WTC11 (cell line): ENCODE measurements around the gene NEDD8. TPM values are rescaled to one million over a fixed set of nuclear protein-coding genes. Genes with fewer than 3 reads are reported as not detected.

Experiments used
- ATAC-seq: fragments of 200-7000 bp; cut with Tn5 transposase; 2 replicates; pipeline ENCODE4 v1.10.0; 2021; ENCODE audit warnings: mild to moderate bottlenecking, moderate library complexity
- CTCF ChIA-PET: fragments of 300-600 bp; sonication (Branson Sonifier 250); formaldehyde crosslinking; loops from one replicate; lab custom pipeline; 2021; ENCODE audit warnings: antibody characterized with exemption; lab: Charles Lee
- POLR2A ChIA-PET: fragments of 350-600 bp; sonication (Branson Sonifier 250); formaldehyde crosslinking; loops from one replicate; lab custom pipeline; 2021; ENCODE audit warnings: antibody characterized with exemption; lab: Charles Lee
- DNase-seq: peaks from one replicate; pipeline ENCODE4 v3.0.0; 2021; ENCODE audit warnings: low spot score
- H3K27ac Mint-ChIP-seq: 2 replicates; pipeline ENCODE4 v1.8.0; 2021; ENCODE audit warnings: mixed read lengths
- H3K27me3 Mint-ChIP-seq: 2 replicates; pipeline ENCODE4 v1.8.0; 2021; ENCODE audit warnings: low read depth, mild to moderate bottlenecking, moderate library complexity, mixed read lengths
- H3K36me3 Mint-ChIP-seq: 2 replicates; pipeline ENCODE4 v1.8.0; 2021; ENCODE audit warnings: mixed read lengths
- H3K4me1 Mint-ChIP-seq: 2 replicates; pipeline ENCODE4 v1.8.0; 2022; ENCODE audit warnings: mixed read lengths
- H3K4me3 Mint-ChIP-seq: 2 replicates; pipeline ENCODE4 v1.8.0; 2021; ENCODE audit warnings: mild to moderate bottlenecking, moderate library complexity, mixed read lengths
- H3K9me3 Mint-ChIP-seq: 2 replicates; pipeline ENCODE4 v1.8.0; 2021; ENCODE audit warnings: mixed read lengths
- E2F1 ChIP-seq: sonication (generic); formaldehyde crosslinking; IDR thresholded peaks from 2 replicates; pipeline ENCODE4 v1.8.0; 2022; ENCODE audit warnings: mild to moderate bottlenecking, missing genetic modification reagents
- JUN ChIP-seq: sonication (generic); formaldehyde crosslinking; IDR thresholded peaks from 2 replicates; pipeline ENCODE4 v1.8.0; 2023; ENCODE audit warnings: mild to moderate bottlenecking, missing genetic modification reagents
- MAX ChIP-seq: sonication (generic); formaldehyde crosslinking; IDR thresholded peaks from 2 replicates; pipeline ENCODE4 v1.8.0; 2022; ENCODE audit warnings: mild to moderate bottlenecking, missing genetic modification reagents
- PRRX2 ChIP-seq: fragments of 250-450 bp; sonication (Bioruptor Pico); IDR thresholded peaks from 2 replicates; pipeline ENCODE4 v1.8.0; 2021; ENCODE audit warnings: mild to moderate bottlenecking
- RELA ChIP-seq: sonication (generic); formaldehyde crosslinking; IDR thresholded peaks from 2 replicates; pipeline ENCODE4 v1.8.1; 2022; ENCODE audit warnings: missing genetic modification reagents, mild to moderate bottlenecking, borderline replicate concordance
- RORB ChIP-seq: fragments of 250-450 bp; sonication (Bioruptor Pico); IDR thresholded peaks from 2 replicates; pipeline ENCODE4 v1.9.0; 2021; ENCODE audit warnings: mild to moderate bottlenecking
- TEAD1 ChIP-seq: sonication (generic); formaldehyde crosslinking; IDR thresholded peaks from 2 replicates; pipeline ENCODE4 v1.8.0; 2022; ENCODE audit warnings: mild to moderate bottlenecking, missing genetic modification reagents
- USF1 ChIP-seq: sonication (generic); formaldehyde crosslinking; IDR thresholded peaks from 2 replicates; pipeline ENCODE4 v1.8.0; 2022; ENCODE audit warnings: mild to moderate bottlenecking, missing genetic modification reagents
- USF2 ChIP-seq: sonication (generic); formaldehyde crosslinking; IDR thresholded peaks from 2 replicates; pipeline ENCODE4 v1.8.1; 2023; ENCODE audit warnings: mild to moderate bottlenecking, missing genetic modification reagents, moderate library complexity
- ZNF232 ChIP-seq: sonication (generic); formaldehyde crosslinking; IDR thresholded peaks from 2 replicates; pipeline ENCODE4 v1.8.0; 2022; ENCODE audit warnings: mild to moderate bottlenecking, missing genetic modification reagents
- ZNF396 ChIP-seq: fragments of 250-450 bp; sonication (Bioruptor Pico); IDR thresholded peaks from 2 replicates; pipeline ENCODE4 v1.8.0; 2021; ENCODE audit warnings: mild to moderate bottlenecking, moderate library complexity, borderline replicate concordance
- ZNF532 ChIP-seq: fragments of 250-450 bp; sonication (Bioruptor Pico); IDR thresholded peaks from 2 replicates; pipeline ENCODE4 v1.9.0; 2021; ENCODE audit warnings: mild to moderate bottlenecking, borderline replicate concordance
- total RNA-seq: library from RNA; stranded (reverse); gene quantifications from 3 replicates; pipeline ENCODE4 v1.2.3, GENCODE V29; 2021
- TF ChIP-seq, protein P1 (sequence below): sonication (generic); formaldehyde crosslinking; IDR thresholded peaks from 2 replicates; pipeline ENCODE4 v1.8.0; 2023; ENCODE audit warnings: missing genetic modification reagents, mild to moderate bottlenecking, borderline replicate concordance
- TF ChIP-seq, protein P2 (sequence below): sonication (generic); formaldehyde crosslinking; IDR thresholded peaks from 2 replicates; pipeline ENCODE4 v1.8.0; 2023; ENCODE audit warnings: missing genetic modification reagents

Gene NEDD8
- total RNA-seq, 1 experiment from 2014 or later = 233 TPM

DNA sequence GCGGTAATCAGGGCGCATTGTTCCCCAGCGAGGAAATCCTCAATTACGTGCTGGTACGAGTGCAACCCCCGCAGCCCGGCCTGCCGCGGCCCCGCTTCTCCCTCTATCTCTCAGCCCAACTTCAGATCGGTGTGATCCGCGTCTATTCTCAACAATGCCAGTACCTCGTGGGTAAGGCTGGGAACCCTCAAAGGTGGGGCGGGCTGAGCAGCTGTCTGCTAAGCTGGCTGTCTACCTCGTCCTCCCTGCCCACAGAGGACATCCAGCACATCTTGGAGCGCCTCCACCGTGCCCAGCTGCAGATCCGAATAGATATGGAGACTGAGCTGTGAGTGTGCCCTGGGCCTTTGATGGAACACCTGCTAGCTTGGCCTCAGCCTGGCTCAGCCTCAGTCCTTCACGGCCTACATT is 59.3 kb downstream of the NEDD8 start:
- no peaks in the 10 kb centered on the region for H3K9me3 Mint-ChIP-seq
- H3K36me3 Mint-ChIP-seq = peaks cover 3% of the 10 kb centered on the region; the same call in 1 of the 2 replicates
- ChIA-PET CTCF (interaction anchor here (0.9 to 3.1 kb wide), 3 partner anchors 12 to 115 kb away, joined by 3 to 16 read pairs (median 9); partner anchors contain the start of genes IRF9 and TM9SF1), POLR2A (interaction anchor here (1.2 to 1.4 kb wide), 2 partner anchors 12 to 22 kb away, joined by 4 to 6 read pairs; partner anchors contain the start of genes IRF9 and TM9SF1)
- ATAC-seq = no peak
- TF ChIP-seq ZNF532 (no peak), PRRX2 (CRISPR knock-in tag) (no peak), ZNF232 (CRISPR knock-in tag) (no peak)
- TF ChIP-seq, protein P1, sequence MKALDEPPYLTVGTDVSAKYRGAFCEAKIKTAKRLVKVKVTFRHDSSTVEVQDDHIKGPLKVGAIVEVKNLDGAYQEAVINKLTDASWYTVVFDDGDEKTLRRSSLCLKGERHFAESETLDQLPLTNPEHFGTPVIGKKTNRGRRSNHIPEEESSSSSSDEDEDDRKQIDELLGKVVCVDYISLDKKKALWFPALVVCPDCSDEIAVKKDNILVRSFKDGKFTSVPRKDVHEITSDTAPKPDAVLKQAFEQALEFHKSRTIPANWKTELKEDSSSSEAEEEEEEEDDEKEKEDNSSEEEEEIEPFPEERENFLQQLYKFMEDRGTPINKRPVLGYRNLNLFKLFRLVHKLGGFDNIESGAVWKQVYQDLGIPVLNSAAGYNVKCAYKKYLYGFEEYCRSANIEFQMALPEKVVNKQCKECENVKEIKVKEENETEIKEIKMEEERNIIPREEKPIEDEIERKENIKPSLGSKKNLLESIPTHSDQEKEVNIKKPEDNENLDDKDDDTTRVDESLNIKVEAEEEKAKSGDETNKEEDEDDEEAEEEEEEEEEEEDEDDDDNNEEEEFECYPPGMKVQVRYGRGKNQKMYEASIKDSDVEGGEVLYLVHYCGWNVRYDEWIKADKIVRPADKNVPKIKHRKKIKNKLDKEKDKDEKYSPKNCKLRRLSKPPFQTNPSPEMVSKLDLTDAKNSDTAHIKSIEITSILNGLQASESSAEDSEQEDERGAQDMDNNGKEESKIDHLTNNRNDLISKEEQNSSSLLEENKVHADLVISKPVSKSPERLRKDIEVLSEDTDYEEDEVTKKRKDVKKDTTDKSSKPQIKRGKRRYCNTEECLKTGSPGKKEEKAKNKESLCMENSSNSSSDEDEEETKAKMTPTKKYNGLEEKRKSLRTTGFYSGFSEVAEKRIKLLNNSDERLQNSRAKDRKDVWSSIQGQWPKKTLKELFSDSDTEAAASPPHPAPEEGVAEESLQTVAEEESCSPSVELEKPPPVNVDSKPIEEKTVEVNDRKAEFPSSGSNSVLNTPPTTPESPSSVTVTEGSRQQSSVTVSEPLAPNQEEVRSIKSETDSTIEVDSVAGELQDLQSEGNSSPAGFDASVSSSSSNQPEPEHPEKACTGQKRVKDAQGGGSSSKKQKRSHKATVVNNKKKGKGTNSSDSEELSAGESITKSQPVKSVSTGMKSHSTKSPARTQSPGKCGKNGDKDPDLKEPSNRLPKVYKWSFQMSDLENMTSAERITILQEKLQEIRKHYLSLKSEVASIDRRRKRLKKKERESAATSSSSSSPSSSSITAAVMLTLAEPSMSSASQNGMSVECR (CRISPR knock-in tag) = no peak
- H3K4me1 Mint-ChIP-seq = peaks cover 9% of the 10 kb centered on the region
- no peak for DNase-seq
- H3K27ac Mint-ChIP-seq = no peak overlapping the region
- H3K4me3 Mint-ChIP-seq = peak overlapping the region; percentile 79
- no peaks in the 10 kb centered on the region; the same call in none of the 2 replicates for H3K27me3 Mint-ChIP-seq

DNA sequence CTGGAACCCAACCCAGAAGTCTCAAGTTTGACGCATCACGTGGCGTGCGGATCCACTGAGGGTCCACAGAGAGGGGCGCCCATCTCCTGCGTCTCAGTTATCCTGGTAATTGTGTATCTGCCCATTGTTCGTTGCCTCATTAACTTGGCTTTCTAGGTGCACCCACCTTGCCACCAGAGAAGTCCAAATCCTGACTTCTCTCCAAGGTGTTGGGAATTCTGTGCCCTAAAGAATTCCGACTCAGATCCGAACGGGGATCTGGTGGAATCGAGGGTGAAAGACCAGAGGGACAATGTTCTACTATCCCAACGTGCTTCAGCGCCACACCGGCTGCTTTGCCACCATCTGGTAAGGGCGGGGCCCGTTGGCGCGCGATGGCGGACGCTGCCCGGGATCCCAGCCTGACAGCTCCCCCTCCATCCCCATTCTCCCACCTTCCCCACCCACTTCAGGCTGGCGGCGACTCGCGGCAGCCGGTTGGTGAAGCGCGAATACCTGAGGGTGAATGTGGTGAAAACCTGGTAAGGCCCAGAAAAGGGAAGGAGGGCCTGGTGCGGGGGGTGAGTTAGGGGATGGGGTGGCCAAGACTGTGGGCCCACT is 59.8 kb downstream of the NEDD8 start:
- peak overlapping the region; percentile 74 for H3K27ac Mint-ChIP-seq

More for the DNA sequence above, 59.8 kb downstream of the NEDD8 start:
- DNase-seq (peak; percentile 19), ATAC-seq (no peak)
- Mint-ChIP-seq H3K36me3 (peaks cover 3% of the 10 kb centered on the region; the same call in 1 of the 2 replicates), H3K9me3 (no peaks in the 10 kb centered on the region), H3K4me1 (peaks cover 9% of the 10 kb centered on the region), H3K4me3 (peak overlapping the region; percentile 79), H3K27me3 (no peaks in the 10 kb centered on the region; the same call in none of the 2 replicates)
- TF ChIP-seq USF2 (CRISPR knock-in tag) = peak; percentile 69
- TF ChIP-seq USF1 = peak; percentile 77
- TF ChIP-seq ZNF396 (CRISPR knock-in tag) = no peak
- peak; percentile 63; the same call in 1 of the 2 replicates for TF ChIP-seq MAX (CRISPR knock-in tag)
- TF ChIP-seq, protein P2, sequence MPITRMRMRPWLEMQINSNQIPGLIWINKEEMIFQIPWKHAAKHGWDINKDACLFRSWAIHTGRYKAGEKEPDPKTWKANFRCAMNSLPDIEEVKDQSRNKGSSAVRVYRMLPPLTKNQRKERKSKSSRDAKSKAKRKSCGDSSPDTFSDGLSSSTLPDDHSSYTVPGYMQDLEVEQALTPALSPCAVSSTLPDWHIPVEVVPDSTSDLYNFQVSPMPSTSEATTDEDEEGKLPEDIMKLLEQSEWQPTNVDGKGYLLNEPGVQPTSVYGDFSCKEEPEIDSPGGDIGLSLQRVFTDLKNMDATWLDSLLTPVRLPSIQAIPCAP (CRISPR knock-in tag) = no peak
- TF ChIP-seq RORB (CRISPR knock-in tag) = no peak
- no peak for TF ChIP-seq E2F1 (CRISPR knock-in tag)
- TF ChIP-seq TEAD1 = 0 out of 2 replicates have a peak, but pooled peaks have one; percentile 17
- TF ChIP-seq RELA (CRISPR knock-in tag) = no peak
- no peak for TF ChIP-seq JUN (CRISPR knock-in tag)
- TF ChIP-seq, protein P1 (CRISPR knock-in tag) = 0 out of 2 replicates have a peak, but pooled peaks have one; percentile 7
- POLR2A ChIA-PET = interaction anchor here (1.2 to 1.5 kb wide), 3 partner anchors 11 to 25 kb away, joined by 4 to 6 read pairs (median 4); partner anchors contain the start of genes IRF9, RNF31 and TM9SF1
- CTCF ChIA-PET = interaction anchor here (0.7 to 3.1 kb wide), 6 partner anchors 11 to 114 kb away, joined by 3 to 16 read pairs (median 3); partner anchors contain the start of genes IPO4, IRF9 and TINF2
